NCI-H524 treated with DMSO at 0.1 percent for 48 hours (cell line): Measurements from ENCODE around the gene CEP164.
"Not testable (repeated sequence)": the region's sequence is repeated elsewhere in the genome, so short reads cannot be mapped to it uniquely, and the experiment has no call there.

Experiments used
- DNase-seq: peaks from one replicate; lab custom pipeline; 2025; lab: John Stamatoyannopoulos, UW

The CEP164 gene

GRCh38 chr11:117305145-117305544 is 22.5 kb upstream of the CEP164 start:
- no peak for DNase-seq

- no peak for DNase-seq
Measured at GRCh38 chr11:117309310-117309709, 18.3 kb upstream of the CEP164 start.

DNA sequence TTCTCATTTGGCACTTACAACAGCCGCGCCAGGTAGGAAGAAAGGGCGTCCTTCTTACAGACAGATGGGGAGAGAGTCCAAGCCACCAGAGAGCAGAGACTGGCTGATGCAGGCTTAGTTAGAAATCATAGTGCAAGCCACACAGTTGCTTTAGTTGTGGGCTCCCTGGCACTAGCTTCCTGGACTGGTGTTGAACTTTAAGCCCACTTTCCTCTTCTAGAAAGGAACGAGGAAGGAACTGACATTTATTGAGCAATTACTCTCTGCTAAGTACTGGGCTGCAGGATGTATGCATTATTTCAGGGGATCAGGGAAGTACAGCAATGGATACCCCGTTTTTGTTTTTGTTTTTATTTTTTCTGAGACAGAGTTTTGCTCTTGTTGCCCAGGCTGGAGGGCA is 14.6 kb upstream of the CEP164 start:
- no peak for DNase-seq

GRCh38 chr11:117313828-117314768 is 13.6 kb upstream of the CEP164 start:
- DNase-seq: no peak

- no peak for DNase-seq
Measured at GRCh38 chr11:117314840-117315239, 12.8 kb upstream of the CEP164 start.

DNA sequence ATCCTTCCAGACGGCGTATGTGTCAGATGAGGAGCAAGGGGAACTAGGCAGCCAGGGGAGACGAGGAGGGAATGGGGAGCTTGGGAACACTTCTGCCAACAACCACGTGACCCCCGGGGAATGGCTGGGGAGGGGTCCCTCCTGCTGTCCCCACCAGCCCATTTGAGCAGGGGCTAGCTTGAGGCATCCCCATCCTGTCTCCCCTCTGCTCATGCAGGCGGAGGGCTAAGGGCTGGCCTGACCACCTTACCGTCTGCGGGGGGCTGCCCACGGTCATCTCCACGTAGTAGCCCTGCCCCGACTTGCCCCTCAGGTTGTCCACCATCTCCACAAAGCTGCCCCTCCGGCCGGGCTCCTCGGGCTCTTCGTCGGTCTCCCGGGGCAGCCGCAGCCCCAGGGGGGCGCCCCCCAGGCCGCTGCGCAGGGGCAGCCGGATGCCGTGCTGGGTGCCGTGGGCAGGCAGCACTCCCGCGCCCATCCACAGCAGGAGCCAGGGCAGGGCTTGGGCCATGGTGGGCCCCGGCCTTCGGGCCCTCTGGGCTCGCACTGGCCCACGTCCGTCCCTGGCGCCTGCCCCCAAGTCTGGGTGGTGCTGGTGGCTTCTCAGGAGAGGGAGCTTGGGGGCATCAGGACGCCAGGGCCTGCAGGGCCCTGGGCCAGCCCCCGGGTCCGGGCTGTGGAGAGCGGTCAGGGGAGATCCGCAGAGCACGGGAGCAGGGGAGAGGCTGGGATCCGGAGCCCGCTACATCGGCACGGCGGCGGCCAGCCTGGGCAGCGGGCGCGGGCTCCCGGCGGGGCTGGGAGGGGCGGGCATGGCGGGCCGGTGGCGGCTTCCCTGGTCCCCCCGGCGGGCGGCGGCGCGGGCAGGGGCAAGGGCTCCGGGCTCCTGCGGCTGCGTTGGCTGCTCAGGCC is 12.1 kb upstream of the CEP164 start:
- DNase-seq: no peak

DNA sequence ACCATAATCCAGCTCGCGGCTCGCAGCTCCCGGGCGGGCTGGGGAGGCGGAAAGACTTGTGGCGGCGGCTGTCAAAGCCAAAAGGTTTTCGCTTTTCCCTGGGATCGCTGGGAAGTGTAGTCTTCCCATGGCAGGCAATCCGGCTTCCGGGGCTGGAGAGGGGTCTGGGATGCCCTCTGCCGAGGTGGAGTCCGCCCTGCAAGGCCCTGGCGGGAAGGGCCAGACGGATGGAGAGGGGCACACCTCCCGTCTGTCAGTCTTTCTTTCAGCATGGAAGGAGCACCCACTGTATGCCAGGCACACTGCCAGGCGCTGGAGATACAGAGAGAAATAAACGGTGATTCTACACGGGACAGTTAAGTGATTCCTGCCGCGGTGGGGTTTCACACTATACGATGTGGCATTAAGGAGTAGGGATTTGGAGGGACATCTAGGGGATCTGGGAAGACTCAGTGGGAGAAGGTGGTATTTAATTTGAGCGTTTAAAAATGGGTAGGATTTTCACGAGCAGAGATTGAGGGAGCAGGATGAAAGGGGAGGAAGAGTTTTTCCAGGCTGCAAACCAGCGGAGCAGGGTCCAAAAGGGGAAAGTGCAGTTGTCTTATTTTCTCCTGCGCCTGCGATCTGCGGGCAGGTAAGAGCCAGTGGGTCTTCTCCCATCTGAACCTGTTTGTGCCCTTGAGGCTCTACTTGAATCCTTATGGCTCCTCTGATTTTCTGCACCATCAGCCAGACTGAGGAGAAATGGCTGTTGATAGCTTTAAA is 11.3 kb upstream of the CEP164 start, which contains the start of gene BACE1:
TSS of gene BACE1 (minus strand) at position 60 of the 765 bp plus-strand sequence. CDS start 461 bp downstream, outside the sequence.
- DNase-seq: peak; percentile 54

GRCh38 chr11:117318738-117319137 is 8.9 kb upstream of the CEP164 start:
- DNase-seq: no peak

- no peak for DNase-seq
Measured at GRCh38 chr11:117319214-117319840, 8.3 kb upstream of the CEP164 start.

- DNase-seq: not testable (repeated sequence)
Measured at GRCh38 chr11:117327255-117327566, 443 bp upstream of the CEP164 start.

DNA sequence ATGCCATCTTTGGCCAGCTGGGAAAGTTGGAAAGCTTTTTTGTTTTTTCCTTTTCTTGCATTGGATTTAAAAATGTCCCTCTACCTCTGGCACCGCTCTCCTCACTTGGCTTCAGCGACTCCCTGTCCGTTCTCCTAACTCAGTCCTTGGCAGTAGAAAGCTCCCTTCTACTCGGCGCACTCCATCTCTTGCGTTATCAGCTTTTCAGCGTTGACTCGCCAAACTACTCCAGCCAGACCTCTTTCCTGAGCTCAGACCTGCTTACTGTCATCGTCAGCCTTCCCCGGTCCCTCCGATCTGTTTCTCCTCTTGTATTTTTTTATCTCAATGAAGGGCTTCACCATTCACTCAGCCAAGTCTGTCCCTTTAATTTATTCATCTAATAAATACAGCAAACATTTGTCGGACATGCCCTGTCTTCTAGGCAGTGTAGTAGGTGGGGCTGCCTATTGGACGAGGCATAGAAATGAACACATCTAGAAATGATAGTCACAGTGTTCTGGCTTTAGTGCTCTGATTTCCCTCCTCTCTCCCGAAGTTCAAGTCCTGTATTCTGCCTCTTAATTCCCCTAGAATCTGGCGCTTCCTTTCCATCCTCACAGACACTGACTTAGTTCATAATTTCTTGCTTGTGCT is 839 bp downstream of the CEP164 start:
- DNase-seq: no peak

GRCh38 chr11:117332843-117333242 is 5.2 kb downstream of the CEP164 start:
- DNase-seq: no peak

- DNase-seq: no peak
Measured at GRCh38 chr11:117333917-117334316, 6.3 kb downstream of the CEP164 start.

- peak; percentile 44 for DNase-seq
Measured at GRCh38 chr11:117334896-117335295, 7.2 kb downstream of the CEP164 start.

DNA sequence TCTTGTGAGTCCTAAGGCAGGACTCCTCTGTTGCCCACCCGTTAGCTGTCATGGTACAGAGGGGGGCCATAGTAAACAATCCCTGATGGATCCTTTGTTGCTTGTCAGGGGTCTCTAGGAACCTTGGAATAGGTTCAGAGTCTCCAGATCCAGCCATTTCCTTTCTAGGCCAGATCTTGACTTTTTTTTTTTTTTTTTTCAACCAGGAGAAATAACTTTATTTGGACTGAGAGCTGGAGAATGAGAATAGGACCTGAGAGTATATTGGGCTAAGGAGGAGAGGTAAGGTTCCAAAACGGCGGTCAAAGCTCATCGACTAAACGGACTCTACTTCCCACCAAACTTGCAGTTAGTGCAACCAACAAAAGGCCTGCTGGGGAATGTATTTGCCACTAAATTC is 7.7 kb downstream of the CEP164 start:
- no peak for DNase-seq

DNA sequence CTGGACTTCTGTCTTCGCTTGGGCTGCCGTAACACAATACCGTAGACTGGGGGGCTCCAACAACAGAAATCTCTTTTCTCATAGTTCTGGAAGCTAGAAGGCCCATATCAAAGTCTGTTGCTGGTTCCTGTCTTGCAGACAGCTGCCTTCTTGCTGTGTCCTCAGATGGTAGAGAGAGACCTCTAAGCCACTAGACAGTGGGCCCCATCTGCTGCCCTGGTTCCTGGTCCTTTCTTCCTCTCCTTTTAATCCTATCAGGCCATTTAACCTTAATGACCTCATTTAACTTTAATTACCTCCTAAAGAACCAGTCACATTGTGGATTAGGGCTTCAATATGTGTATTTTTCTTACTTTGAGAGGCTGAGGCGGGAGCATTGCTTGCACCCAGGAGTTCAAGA is 9.4 kb downstream of the CEP164 start:
- DNase-seq: peak; percentile 87

DNA sequence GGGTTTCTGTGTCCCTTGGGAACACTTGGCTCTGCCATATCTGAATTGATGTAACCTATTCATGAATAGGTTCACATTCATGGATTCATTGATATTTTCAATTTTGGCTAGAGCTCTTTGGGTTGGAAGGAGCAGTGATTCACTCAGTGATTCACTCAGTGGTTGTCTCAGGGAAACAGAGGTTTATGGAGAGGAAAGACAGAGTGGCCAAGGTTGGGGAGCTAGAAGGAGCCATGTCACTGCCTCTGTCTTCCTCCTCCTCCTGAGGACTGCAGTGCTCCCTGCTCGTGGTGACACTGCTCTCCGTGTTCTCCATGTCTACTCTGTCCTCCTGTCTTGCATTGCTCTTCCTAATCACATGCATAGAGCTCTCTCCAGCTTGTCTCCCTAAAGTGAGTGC is 17.4 kb downstream of the CEP164 start:
- no peak for DNase-seq

DNA sequence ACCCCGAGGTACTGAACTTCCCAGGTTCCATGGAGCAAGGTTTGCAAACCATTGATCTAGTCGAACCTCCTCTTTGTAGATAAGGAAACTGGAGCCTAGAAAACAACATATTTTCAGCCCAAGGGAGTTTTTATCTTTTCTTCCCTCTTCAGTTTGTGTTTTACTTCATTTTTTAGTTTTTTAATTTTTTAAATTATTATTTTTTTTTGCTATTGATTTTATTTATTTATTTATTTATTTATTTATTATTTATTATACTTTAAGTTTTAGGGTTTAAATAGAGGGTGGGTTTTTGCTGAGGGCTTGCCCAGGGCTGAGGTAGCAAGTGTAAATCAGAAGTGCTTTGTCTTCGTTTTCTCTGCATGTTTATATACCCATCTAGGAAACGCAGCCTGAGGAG is 26.9 kb downstream of the CEP164 start:
- no peak for DNase-seq

- no peak for DNase-seq
Measured at GRCh38 chr11:117356126-117356890, 28.7 kb downstream of the CEP164 start.

GRCh38 chr11:117361432-117361831 is 33.8 kb downstream of the CEP164 start:
- DNase-seq: no peak
